Testis (tissue), 2 donors: ENCODE measurements around the gene TBX4.

Experiments used
- POLR2A ChIP-seq: fragments of 450-650 bp; IDR thresholded peaks from one replicate; pipeline ENCODE4 v1.6.1; 2017; ENCODE audit warnings: antibody characterized with exemption, mild to moderate bottlenecking, moderate library complexity
- TF ChIP-seq, protein P1 (sequence below), 3 experiments: fragments of 450-650 bp in 2 of 3; fragments of 200-600 bp in 1 of 3; sonication (generic) in 1 of 3; IDR thresholded peaks; one replicate each; pipeline ENCODE4 v1.5.1; 2016 to 2019; ENCODE audit warnings: antibody characterized with exemption in 3 of 3, mild to moderate bottlenecking in 2 of 3, moderate library complexity in 1 of 3

DNA sequence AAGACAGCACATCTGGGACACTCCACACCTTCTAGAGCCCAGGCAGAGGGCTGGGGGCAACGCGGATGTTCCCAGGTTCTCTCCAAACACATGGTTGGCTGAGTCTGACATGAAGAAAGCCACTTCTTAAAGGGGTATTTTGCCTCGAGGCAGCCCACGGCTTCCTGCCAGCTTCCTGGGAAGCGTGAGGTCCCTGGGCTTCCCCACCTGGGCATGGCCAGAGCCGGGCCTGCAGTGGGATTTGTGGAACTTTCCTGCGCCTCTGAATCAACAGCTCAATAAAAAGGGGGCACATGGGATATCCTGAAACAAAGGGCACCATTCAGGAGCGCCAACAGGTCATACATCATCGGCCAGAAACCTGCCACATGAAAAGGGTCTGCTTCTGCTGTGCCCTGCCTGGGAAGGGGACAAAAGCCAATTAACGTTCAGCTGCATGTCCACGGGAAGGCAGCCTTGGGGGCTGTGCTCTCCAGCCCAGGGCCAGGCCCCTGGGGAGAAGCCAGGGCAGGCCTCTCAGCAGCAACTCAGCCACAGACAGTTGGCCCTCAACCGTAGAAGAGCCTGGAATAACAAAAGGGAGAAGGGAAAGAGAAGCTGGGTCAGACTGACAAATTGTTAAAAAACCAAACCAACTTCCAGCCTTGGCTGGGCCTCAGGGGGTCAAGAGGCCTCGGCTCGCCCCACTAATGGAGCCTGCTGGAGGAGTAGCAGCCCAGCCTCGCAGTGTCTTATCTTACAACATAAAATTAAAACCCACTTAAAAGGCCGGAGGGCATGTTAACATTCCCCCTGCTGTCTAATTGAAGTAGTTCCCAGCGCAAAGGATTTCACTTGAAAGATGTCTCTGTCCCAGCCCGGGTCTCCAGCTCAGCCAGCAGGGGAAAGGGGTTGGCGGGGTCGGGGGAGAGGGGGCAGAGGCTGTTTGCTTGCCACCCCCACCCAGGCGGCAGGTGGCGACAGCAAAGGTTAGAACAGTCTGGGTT, 34.2 kb downstream of the TBX4 start:
- no peak for TF ChIP-seq POLR2A
- TF ChIP-seq, protein P1, sequence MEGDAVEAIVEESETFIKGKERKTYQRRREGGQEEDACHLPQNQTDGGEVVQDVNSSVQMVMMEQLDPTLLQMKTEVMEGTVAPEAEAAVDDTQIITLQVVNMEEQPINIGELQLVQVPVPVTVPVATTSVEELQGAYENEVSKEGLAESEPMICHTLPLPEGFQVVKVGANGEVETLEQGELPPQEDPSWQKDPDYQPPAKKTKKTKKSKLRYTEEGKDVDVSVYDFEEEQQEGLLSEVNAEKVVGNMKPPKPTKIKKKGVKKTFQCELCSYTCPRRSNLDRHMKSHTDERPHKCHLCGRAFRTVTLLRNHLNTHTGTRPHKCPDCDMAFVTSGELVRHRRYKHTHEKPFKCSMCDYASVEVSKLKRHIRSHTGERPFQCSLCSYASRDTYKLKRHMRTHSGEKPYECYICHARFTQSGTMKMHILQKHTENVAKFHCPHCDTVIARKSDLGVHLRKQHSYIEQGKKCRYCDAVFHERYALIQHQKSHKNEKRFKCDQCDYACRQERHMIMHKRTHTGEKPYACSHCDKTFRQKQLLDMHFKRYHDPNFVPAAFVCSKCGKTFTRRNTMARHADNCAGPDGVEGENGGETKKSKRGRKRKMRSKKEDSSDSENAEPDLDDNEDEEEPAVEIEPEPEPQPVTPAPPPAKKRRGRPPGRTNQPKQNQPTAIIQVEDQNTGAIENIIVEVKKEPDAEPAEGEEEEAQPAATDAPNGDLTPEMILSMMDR (IDR thresholded peaks at IDR 0.05) = no peak
